Measurements from ENCODE around the gene SF3B3. TPM values are rescaled to one million over a fixed set of nuclear protein-coding genes. Genes with fewer than 3 reads are reported as not detected.
"Not testable (repeated sequence)": the region's sequence is repeated elsewhere in the genome, so short reads cannot be mapped to it uniquely, and the experiment has no call there.

Gene SF3B3
- total RNA-seq, 2 experiments from 2014 or later = 545 to 550 TPM

DNA sequence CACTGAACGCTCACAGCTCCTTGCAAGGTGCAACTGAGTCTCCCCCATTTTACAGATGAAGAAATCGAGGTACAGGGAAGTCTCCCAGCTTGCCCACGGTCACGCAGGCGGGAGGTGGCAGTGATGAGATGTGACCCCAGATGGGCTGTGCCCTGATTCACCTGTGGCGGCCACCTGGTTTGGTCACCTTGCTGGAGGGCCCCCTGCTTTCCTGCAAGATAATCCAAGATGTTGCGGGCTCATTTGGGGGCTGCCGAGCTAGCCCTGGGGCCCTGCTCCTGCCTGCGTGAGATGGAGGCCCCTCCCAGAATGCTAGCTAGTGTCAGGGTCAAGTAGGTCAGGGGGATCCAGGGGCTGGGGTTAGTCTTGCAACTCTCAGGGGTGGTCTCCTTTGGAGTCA lies 63.1 kb downstream of the SF3B3 start:
- no peak overlapping the region for H3K27ac Mint-ChIP-seq
- DNase-seq = no peak
- H3K36me3 Mint-ChIP-seq = no peaks in the 10 kb centered on the region
- no peaks in the 10 kb centered on the region for H3K4me1 Mint-ChIP-seq
- no peaks in the 10 kb centered on the region for H3K9me3 Mint-ChIP-seq
- H3K4me3 Mint-ChIP-seq = no peak overlapping the region
- H3K27me3 Mint-ChIP-seq = no peaks in the 10 kb centered on the region

DNA sequence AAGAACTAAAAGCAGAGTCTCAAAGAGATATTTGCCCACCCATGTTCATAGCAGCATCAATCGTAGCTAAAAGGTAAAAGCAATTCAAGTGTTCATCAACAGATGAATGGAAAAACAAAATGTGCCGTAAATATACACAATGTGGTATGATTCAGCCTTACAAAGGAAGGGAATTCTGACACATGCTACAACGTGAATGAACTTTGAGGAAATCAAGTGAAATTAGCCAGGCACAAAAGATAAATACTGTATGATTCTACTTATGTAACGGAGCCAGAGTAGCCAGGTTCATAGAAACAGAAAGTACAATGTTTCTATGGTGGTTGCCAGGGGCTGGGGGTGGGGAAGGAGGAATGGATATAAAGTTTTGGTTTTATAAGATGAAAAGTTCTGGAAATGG lies 64.9 kb downstream of the SF3B3 start:
- Mint-ChIP-seq H3K4me3 (no peak overlapping the region), H3K4me1 (no peaks in the 10 kb centered on the region), H3K36me3 (no peaks in the 10 kb centered on the region), H3K9me3 (no peaks in the 10 kb centered on the region), H3K27ac (no peak overlapping the region), H3K27me3 (no peaks in the 10 kb centered on the region)
- no peak for DNase-seq

DNA sequence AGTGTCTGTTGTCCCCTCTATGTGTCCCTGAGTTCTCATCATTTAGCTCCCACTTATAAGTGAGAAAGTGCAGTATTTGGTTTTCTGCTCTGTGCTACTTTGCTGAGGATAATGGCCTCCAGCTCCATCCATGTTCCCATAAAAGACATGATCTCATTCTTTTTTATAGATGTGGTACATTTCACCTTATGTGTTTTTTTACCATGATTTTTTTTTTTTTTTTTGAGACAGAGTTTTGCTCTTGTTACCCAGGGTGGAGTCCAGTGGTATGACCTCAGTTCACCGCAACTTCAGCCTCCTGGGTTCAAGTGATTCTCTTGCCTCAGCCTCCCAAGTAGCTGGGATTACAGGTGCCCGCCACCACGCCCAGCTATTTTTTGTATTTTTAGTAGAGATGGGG lies 65.8 kb downstream of the SF3B3 start:
- not testable (repeated sequence) for H3K4me3 Mint-ChIP-seq, H3K4me1 Mint-ChIP-seq, DNase-seq, H3K36me3 Mint-ChIP-seq, H3K27ac Mint-ChIP-seq, H3K27me3 Mint-ChIP-seq, H3K9me3 Mint-ChIP-seq

DNA sequence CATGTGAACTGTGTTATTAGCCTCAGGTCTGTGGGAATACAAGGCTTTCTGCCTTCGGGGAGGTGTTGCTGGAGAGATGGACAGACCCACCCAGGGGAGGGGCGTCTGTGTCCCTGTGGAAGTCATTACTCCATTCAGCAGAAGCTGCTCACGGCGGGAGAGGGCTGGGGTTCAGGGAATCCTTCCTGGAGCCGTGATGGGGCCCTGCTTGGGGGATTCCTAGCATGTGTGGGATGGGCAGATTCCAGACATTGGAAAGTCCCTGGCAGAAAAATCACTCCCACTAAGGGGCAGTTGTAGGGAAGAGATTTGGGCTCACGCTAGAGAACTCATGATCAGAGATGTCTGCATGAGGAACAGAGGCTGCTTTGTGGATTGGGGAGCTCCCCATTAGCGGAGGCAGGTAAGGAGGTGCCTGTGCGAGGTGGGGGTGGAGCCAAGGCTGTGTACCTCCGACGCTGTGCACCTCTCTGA lies 66.4 kb downstream of the SF3B3 start:
- no peaks in the 10 kb centered on the region for H3K9me3 Mint-ChIP-seq
- no peaks in the 10 kb centered on the region for H3K36me3 Mint-ChIP-seq
- no peak for DNase-seq
- no peaks in the 10 kb centered on the region for H3K27me3 Mint-ChIP-seq
- no peak overlapping the region for H3K27ac Mint-ChIP-seq
- no peaks in the 10 kb centered on the region for H3K4me1 Mint-ChIP-seq
- H3K4me3 Mint-ChIP-seq = no peak overlapping the region

DNA sequence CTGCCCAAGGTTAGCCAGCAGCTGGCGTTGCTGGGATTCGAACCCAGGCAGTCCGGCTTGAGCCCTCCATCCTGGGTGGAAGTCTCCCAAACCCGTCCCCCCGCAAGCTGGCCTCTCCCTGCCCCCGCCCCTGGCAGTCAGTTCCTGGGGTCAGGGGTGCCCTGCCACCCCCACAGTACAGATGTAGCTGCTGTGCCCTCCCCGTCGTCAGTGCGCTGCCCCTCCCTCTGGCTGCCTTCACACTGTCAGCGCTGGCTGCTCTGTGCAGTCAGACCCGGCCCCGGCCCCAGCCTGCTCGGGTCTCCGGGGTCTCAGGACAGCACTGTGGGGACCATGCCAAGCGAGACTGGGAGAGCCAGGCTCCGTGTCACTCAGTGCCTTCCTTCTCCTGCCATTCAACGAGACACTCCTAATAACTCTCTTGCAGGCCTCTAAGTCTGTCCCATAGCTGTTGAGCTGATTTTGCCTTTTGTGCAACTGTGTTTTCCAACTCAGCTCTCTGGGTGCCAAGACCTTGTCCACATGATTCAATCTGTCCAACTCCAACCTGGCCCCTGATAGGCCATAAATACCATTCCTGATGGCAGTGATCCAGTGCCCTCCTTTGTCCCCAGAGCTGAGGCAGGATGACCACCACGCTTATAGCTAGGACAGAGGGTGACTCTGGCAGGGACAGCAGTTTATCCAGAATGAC lies 67.3 kb downstream of the SF3B3 start:
- Mint-ChIP-seq H3K36me3 (no peaks in the 10 kb centered on the region), H3K4me3 (no peak overlapping the region), H3K27ac (no peak overlapping the region), H3K4me1 (no peaks in the 10 kb centered on the region), H3K9me3 (no peaks in the 10 kb centered on the region), H3K27me3 (no peaks in the 10 kb centered on the region)
- no peak for DNase-seq

DNA sequence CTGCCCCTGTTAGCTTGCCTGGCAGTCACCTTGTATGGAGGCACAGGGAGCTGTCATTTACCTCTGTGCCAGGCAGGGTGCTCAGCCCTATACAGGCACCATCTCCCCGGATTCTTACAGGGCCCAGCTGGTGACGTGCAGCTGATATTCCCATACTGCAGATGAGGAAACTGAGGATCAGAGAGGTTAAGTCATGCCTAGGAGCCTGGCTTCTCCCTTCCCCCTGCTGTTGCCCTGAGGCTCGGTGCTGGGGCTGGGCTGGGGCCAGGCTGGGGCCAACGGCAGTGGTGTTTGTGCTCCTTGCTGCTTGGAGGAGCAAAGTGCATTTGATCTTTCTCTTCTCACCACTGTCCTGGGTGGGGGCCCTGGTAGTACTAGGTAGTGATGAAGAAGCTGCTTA lies 68.0 kb downstream of the SF3B3 start:
- Mint-ChIP-seq H3K36me3 (no peaks in the 10 kb centered on the region), H3K27ac (no peak overlapping the region), H3K4me3 (no peak overlapping the region), H3K27me3 (no peaks in the 10 kb centered on the region), H3K4me1 (no peaks in the 10 kb centered on the region), H3K9me3 (no peaks in the 10 kb centered on the region)
- no peak for DNase-seq

DNA sequence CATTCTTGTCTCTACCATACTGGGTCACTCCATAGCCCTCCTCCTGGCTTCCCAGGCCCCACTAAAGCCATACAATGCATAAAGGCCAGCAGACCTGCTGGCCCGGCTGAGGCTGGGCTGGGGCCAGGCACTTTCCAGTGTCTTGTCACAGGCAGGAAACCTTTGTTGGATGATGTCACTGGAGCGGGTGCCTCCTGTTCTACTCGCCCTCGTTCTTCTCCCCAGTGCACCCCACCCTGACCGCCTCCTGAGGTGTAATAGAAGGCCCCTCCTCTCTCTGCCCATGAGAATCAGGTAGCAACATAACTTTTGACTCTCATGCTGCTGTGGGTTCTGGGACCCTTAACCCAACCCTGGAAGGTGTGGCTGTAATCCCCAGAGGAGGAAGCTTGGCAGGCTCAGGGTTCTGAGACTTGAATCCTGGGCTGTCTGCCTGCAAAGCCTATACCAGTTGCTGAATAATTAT lies 68.5 kb downstream of the SF3B3 start:
- Mint-ChIP-seq H3K9me3 (no peaks in the 10 kb centered on the region), H3K27me3 (no peaks in the 10 kb centered on the region), H3K4me1 (no peaks in the 10 kb centered on the region), H3K27ac (no peak overlapping the region), H3K36me3 (no peaks in the 10 kb centered on the region), H3K4me3 (no peak overlapping the region)
- no peak for DNase-seq

DNA sequence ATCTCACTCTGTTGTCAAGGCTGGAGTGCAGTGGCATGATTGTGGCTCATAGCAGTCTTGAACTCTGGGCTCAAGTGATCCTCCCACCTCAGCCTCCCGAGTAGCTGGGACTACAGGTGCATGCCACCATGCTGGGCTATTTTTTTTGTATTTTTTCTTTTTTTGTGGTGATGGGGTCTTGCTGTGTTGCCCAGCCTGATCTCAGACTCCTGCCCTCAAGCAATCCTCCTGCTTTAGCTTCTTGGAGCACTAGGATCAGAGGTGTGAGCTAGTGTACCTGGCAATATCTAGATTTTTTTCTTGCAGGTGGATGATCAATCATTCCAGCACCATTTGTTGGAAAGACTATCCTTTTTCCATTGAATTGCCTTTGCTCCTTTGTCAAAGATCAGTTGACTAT lies 69.9 kb downstream of the SF3B3 start:
- no peaks in the 10 kb centered on the region for H3K4me1 Mint-ChIP-seq
- DNase-seq = no peak
- no peaks in the 10 kb centered on the region for H3K36me3 Mint-ChIP-seq
- no peaks in the 10 kb centered on the region for H3K27me3 Mint-ChIP-seq
- H3K27ac Mint-ChIP-seq = no peak overlapping the region
- no peak overlapping the region for H3K4me3 Mint-ChIP-seq
- H3K9me3 Mint-ChIP-seq = no peaks in the 10 kb centered on the region

DNA sequence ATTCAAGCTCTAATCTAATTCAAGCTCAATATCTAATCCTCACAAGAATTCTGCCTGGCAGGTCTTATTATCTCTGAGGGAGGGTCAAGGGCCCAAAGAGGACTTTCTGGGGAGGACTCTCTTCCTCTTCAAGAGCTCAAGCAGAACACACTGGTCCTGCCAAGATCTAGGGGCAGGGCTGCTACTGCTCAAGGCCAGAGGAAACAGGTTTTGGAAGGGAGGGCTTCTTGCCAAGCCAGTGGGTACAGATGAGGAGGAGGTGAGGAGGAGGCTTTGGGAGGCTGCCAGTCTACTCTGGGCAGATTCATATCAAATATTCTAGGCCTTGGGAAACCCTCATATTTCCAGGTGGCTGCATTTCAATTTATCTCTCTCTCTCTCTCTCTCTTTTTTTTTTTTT lies 71.0 kb downstream of the SF3B3 start:
- Mint-ChIP-seq H3K9me3 (no peaks in the 10 kb centered on the region), H3K4me1 (no peaks in the 10 kb centered on the region), H3K27ac (no peak overlapping the region), H3K4me3 (no peak overlapping the region), H3K36me3 (no peaks in the 10 kb centered on the region), H3K27me3 (no peaks in the 10 kb centered on the region)
- no peak for DNase-seq

DNA sequence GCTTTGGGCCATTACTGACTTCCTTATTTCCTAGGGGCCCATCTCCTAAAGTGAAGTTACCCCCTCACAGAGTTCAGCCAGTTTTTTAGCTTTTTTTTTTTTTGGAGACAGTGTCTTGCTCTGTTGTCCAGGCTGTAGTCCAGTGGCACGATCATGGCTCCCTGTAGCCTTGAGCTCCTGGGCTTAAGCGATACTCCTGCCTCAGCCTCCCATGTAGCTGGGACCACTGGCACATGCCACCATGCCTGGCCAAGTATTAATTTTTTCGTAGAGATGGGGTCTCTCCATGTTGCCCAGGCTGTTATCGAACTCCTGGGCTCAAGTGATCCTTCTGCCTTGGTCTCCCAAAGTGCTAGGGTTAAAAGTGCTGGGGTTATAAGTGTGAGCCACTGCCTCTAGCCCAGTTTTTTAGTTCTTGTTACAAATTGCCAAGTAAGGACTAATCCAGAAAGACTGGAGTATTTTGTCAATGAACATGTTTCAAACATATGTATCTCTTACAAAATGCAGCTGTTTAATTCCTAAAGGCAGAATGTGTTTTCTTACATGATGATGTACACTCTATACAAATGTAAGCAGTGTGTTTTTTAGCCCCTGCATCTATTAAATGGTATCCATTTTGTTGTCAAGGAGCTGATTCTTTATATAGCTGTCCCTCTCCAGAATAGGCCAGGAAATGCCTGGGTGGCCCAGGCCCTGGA lies 73.7 kb downstream of the SF3B3 start:
- H3K27ac Mint-ChIP-seq = no peak overlapping the region
- H3K4me1 Mint-ChIP-seq = no peaks in the 10 kb centered on the region
- H3K27me3 Mint-ChIP-seq = no peaks in the 10 kb centered on the region
- no peak overlapping the region for H3K4me3 Mint-ChIP-seq
- DNase-seq = no peak
- no peaks in the 10 kb centered on the region for H3K9me3 Mint-ChIP-seq
- H3K36me3 Mint-ChIP-seq = no peaks in the 10 kb centered on the region

DNA sequence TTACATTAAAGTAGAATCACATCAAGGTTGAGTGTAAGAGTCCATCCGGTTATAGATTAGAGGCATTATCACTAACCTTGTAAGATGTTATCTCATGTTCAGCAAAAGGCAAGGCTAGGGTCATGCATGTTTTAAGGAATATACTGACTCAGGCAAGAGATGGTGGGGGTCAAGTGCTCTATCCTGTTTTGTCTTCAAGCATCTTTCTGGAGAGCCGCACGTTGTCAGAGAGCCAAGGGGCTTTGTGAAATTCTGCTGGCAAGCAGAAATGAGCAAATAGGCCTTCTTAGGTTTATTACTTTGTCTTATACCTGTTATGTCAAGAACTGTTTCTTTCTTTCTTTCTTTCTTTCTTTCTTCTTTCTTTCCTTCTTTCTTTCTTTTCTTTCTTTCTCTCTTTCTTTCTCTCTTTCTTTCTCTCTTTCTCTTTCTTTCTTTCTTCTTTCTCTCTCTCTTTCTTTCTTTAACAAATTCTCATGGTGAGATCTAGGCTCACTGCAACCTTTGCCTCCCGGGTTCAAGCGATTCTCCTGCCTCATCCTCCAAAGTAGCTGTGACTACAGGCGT lies 75.4 kb downstream of the SF3B3 start:
- no peak overlapping the region for H3K4me3 Mint-ChIP-seq
- no peaks in the 10 kb centered on the region for H3K4me1 Mint-ChIP-seq
- H3K27ac Mint-ChIP-seq = no peak overlapping the region
- no peaks in the 10 kb centered on the region for H3K36me3 Mint-ChIP-seq
- H3K9me3 Mint-ChIP-seq = no peaks in the 10 kb centered on the region
- DNase-seq = no peak
- no peaks in the 10 kb centered on the region for H3K27me3 Mint-ChIP-seq

DNA sequence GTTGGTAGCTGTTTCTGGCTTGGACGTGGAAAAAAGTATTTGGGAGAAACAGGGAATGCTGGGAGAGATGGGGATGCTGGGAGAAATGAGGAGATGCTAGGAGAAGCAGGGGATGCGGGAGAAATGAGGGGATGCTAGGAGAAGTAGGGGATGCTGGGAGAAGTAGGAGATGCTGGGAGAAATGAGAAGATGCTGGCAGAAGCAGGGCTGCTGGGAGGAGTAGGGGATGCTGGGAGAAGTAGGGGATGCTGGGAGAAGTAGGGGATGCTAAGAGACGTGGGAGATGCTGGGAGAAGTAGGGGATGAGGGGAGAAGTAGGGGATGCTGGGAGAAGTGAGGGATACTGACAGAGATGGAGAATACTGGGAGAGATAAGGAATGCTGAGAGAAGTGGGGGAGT lies 77.1 kb downstream of the SF3B3 start:
- Mint-ChIP-seq H3K36me3 (no peaks in the 10 kb centered on the region), H3K4me1 (no peaks in the 10 kb centered on the region), H3K27ac (no peak overlapping the region), H3K9me3 (no peaks in the 10 kb centered on the region), H3K27me3 (no peaks in the 10 kb centered on the region), H3K4me3 (no peak overlapping the region)
- DNase-seq = no peak

DNA sequence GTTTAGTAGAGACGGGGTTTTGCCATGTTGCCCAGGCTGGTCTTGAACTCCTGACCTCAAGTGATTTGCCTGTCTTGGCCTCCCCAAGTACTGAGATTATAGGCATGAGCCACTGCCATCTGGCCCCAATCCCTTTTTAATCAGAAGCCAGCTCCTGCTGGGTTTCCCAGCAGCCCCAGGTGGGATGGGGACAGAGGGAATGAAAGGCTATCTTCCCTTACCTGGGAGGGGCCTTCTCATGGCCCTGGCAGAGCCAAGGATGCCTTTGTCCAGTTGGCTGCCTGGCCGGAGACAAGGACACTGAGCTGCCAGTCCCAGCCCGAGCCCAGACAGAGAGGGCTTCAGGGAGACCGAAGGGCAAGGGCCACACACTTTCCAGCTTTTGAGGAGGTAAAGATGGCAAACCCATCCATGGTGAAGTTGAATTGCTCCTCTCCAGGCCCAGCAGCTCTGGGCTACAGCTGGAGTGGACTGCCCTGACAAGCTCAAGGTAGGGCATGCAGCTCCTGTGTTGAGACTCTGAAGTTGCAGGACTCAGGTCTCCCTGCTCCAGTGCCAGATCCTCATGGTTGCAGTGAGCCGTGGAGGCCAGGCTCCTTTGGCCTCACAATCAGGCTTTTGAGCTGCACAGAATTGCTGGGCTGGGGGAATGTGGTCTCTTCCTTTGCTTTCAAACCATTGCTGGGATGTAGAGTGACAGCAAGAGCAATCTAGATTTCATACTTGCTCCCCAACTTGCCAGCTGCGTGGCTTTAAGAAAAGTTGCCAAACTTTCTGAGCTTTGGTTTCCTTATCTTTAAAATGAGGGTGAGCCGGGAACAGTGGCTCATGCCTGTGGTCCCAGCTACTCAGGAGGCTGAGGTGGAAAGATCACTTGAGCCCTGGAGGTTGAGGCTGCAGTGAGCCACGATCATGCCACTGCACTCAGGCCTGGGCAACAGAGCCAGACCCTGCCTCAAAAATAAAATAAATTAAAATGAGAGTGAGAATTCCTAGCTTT lies 78.3 kb downstream of the SF3B3 start:
- Mint-ChIP-seq H3K36me3 (no peaks in the 10 kb centered on the region), H3K27me3 (no peaks in the 10 kb centered on the region), H3K9me3 (no peaks in the 10 kb centered on the region), H3K4me1 (no peaks in the 10 kb centered on the region), H3K27ac (no peak overlapping the region), H3K4me3 (no peak overlapping the region)
- DNase-seq = no peak

DNA sequence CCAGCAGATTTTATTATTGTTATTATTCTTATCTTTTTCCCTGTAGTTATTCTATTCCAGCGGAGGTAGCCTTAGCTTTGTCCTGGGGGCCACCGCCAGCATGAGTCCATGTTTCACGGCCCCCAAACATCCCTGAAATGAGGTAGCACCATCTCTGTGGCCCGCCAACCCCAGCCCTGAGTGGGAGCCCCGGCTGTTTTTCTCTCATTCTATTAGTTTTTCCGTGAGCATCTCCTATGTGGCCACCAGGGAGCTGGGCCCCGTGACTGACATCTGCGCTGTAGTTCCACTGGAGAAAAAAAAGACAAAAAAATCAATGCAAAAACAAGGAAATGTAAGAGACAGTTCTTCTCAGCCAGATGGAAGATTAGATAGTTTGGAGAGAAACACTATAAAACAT lies 79.2 kb downstream of the SF3B3 start:
- Mint-ChIP-seq H3K4me1 (no peaks in the 10 kb centered on the region), H3K27ac (no peak overlapping the region)
- no peak for DNase-seq

More for the DNA sequence above, 79.2 kb downstream of the SF3B3 start:
- no peaks in the 10 kb centered on the region for H3K27me3 Mint-ChIP-seq
- no peaks in the 10 kb centered on the region for H3K9me3 Mint-ChIP-seq
- H3K36me3 Mint-ChIP-seq = no peaks in the 10 kb centered on the region
- H3K4me3 Mint-ChIP-seq = no peak overlapping the region
